SHP77 treated with DMSO at 0.1 percent for 48 hours (cell line): Measurements from ENCODE around the gene TTLL4.
"Not testable (repeated sequence)": the region's sequence is repeated elsewhere in the genome, so short reads cannot be mapped to it uniquely, and the experiment has no call there.

ENCODE experiments used
- DNase-seq: peaks from one replicate; lab custom pipeline; 2025; lab: John Stamatoyannopoulos, UW

Gene TTLL4

GRCh38 chr2:218744615-218745014 lies 34.0 kb downstream of the TTLL4 start:
- no peak for DNase-seq

- DNase-seq = no peak
Observed at GRCh38 chr2:218745160-218745558, 34.5 kb downstream of the TTLL4 start.

- no peak for DNase-seq
Observed at GRCh38 chr2:218745559-218746469, 35.2 kb downstream of the TTLL4 start.

GRCh38 chr2:218746470-218746795 lies 35.8 kb downstream of the TTLL4 start:
- no peak for DNase-seq

GRCh38 chr2:218746960-218747359 lies 36.3 kb downstream of the TTLL4 start:
- DNase-seq = no peak

GRCh38 chr2:218748741-218749441 lies 38.3 kb downstream of the TTLL4 start:
- no peak for DNase-seq

GRCh38 chr2:218754201-218754600 lies 43.6 kb downstream of the TTLL4 start:
- no peak for DNase-seq

- no peak for DNase-seq
Observed at GRCh38 chr2:218754781-218755180, 44.1 kb downstream of the TTLL4 start.

- DNase-seq = no peak
Observed at GRCh38 chr2:218755198-218755566, 44.5 kb downstream of the TTLL4 start.

- no peak for DNase-seq
Observed at GRCh38 chr2:218755567-218756404, 45.2 kb downstream of the TTLL4 start.

GRCh38 chr2:218756599-218757377 lies 46.2 kb downstream of the TTLL4 start:
- DNase-seq = no peak

GRCh38 chr2:218761795-218762194 lies 51.2 kb downstream of the TTLL4 start:
- no peak for DNase-seq

- not testable (repeated sequence) for DNase-seq
Observed at GRCh38 chr2:218772759-218773158, 62.1 kb downstream of the TTLL4 start.

GRCh38 chr2:218773881-218774280 lies 63.2 kb downstream of the TTLL4 start:
- DNase-seq = no peak

- no peak for DNase-seq
Observed at GRCh38 chr2:218776488-218776887, 65.9 kb downstream of the TTLL4 start.

GRCh38 chr2:218777276-218777990 lies 66.8 kb downstream of the TTLL4 start:
- no peak for DNase-seq

- DNase-seq = no peak
Observed at GRCh38 chr2:218780046-218780445, 69.4 kb downstream of the TTLL4 start.

GRCh38 chr2:218780851-218781690 lies 70.4 kb downstream of the TTLL4 start:
- DNase-seq = no peak

GRCh38 chr2:218781691-218782527 lies 71.3 kb downstream of the TTLL4 start, which contains the start of gene CYP27A1:
Gene CYP27A1 (plus strand): TSS chr2:218782147. CDS start chr2:218782183, 36 bp downstream.
- DNase-seq = no peak
